SK-N-MC (cell line): ENCODE results near the gene TNNT2.

Experiments used
- EZH2 ChIP-seq: fragments of 200-600 bp; sonication (generic); IDR thresholded peaks from one replicate; pipeline ENCODE4 v1.6.1; 2017; ENCODE audit warnings: antibody characterized with exemption
- POLR2AphosphoS5 ChIP-seq: IDR thresholded peaks from 2 replicates; pipeline ENCODE4 v1.6.1; 2012; ENCODE audit warnings: mild to moderate bottlenecking, low read depth, low read length, borderline replicate concordance

GRCh38 chr1:201325678-201326060 is 51.8 kb downstream of the TNNT2 start:
- TF ChIP-seq EZH2 (no peak), POLR2AphosphoS5 (no peak)
